A673 (cell line): ENCODE data around the gene ORAI1. TPM values are rescaled to one million over a fixed set of nuclear protein-coding genes. Genes with fewer than 3 reads are reported as not detected.
"Not testable (repeated sequence)": the region's sequence is repeated elsewhere in the genome, so short reads cannot be mapped to it uniquely, and the experiment has no call there.

Experiments used
- BruUV-seq: library from RNA; stranded (reverse); fragments of 400-500 nt; replicated peaks from 2 replicates; lab custom pipeline; 2021; lab: Mats Ljungman, UMichigan
- CTCF ChIA-PET: fragments of 300-600 bp; sonication (Branson Sonifier 250); formaldehyde crosslinking; loops from one replicate; lab custom pipeline; 2022; ENCODE audit warnings: antibody characterized with exemption; lab: Charles Lee
- POLR2A ChIA-PET: fragments of 300-600 bp; sonication (Branson Sonifier 250); formaldehyde crosslinking; loops from one replicate; lab custom pipeline; 2022; ENCODE audit warnings: antibody characterized with exemption; ENCODE audit not compliant: low non-redundant PET; lab: Charles Lee
- DNase-seq: peaks from one replicate; pipeline ENCODE4 v3.0.0-alpha.2; 2015; ENCODE audit warnings: low spot score
- H3K27ac ChIP-seq: fragments of 200-600 bp; sonication (generic); 2 replicates; pipeline ENCODE4 v1.5.1; 2016; ENCODE audit warnings: mixed run types, low read depth, mild to moderate bottlenecking, mixed read lengths, antibody characterized with exemption, low read length; ENCODE audit not compliant: poor library complexity, severe bottlenecking
- H3K27me3 ChIP-seq: fragments of 200-600 bp; sonication (generic); replicated peaks from 2 replicates; pipeline ENCODE4 v1.6.1; 2017; ENCODE audit warnings: mixed run types, low read depth, mild to moderate bottlenecking, mixed read lengths, antibody characterized with exemption, low read length; ENCODE audit not compliant: insufficient read depth, poor library complexity
- H3K36me3 ChIP-seq: fragments of 200-600 bp; sonication (generic); 2 replicates; pipeline ENCODE4 v1.6.1; 2016; ENCODE audit warnings: mixed run types, mild to moderate bottlenecking, mixed read lengths, antibody characterized with exemption, low read length; ENCODE audit not compliant: insufficient read depth, poor library complexity, severe bottlenecking
- H3K4me1 ChIP-seq: fragments of 200-600 bp; sonication (generic); 2 replicates; pipeline ENCODE4 v1.6.1; 2017; ENCODE audit warnings: mixed run types, mild to moderate bottlenecking, mixed read lengths, antibody characterized with exemption, low read length; ENCODE audit not compliant: insufficient read depth, poor library complexity, severe bottlenecking
- H3K4me3 ChIP-seq: fragments of 200-600 bp; sonication (generic); 2 replicates; pipeline ENCODE4 v1.5.1; 2016; ENCODE audit warnings: low read depth, mixed run types, mild to moderate bottlenecking, mixed read lengths, low read length; ENCODE audit not compliant: poor library complexity, severe bottlenecking
- H3K9me3 ChIP-seq: fragments of 200-600 bp; sonication (generic); 2 replicates; pipeline ENCODE4 v1.6.1; 2016; ENCODE audit warnings: mixed run types, low read depth, mild to moderate bottlenecking, mixed read lengths, antibody characterized with exemption, low read length; ENCODE audit not compliant: poor library complexity, severe bottlenecking
- EZH2 ChIP-seq: fragments of 200-600 bp; sonication (generic); IDR thresholded peaks from 2 replicates; pipeline ENCODE4 v1.6.1; 2017; ENCODE audit warnings: borderline replicate concordance, low read depth, mild to moderate bottlenecking, mixed read lengths, antibody characterized with exemption, low read length; ENCODE audit not compliant: poor library complexity, severe bottlenecking
- intact Hi-C: fragments of 100-400 bp; cut with micrococcal nuclease; formaldehyde crosslinking; loops from one replicate; pipeline ENCODE4 v1.10.0; 2022; ENCODE audit not compliant: unreplicated experiment
- total RNA-seq: library from RNA; stranded (reverse); gene quantifications from 2 replicates; pipeline ENCODE4 v1.2.3, GENCODE V29; 2021
- TF ChIP-seq, protein P1 (sequence below): fragments of 300-800, 200-600 bp; sonication (generic); conservative IDR thresholded peaks from 2 replicates; pipeline ENCODE4 v1.5.1; 2017; ENCODE audit warnings: low read depth, mild to moderate bottlenecking, antibody characterized with exemption, low read length, moderate library complexity, mixed read lengths

ORAI1 gene
- total RNA-seq, 1 experiment from 2014 or later = 28.2 TPM

DNA sequence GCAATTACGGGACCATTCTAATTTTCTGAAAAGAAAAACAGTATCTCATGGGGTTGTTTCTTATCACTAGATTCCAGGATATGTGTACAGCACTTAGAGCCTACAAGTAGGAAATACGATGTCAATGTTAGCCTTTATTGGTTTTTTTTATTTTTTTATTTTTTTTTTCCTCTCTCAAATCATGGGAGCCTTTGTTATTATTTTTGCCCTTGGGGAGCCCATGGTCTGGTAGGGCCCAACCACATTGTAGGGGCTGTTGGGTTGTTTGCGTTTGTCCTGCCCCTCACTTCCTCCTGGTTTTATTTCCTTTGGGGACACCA lies 37.2 kb downstream of the ORAI1 start:
- DNase-seq = no peak
- Histone ChIP-seq H3K36me3 (no peaks in the 10 kb centered on the region), H3K4me3 (no peak overlapping the region), H3K9me3 (no peaks in the 10 kb centered on the region), H3K27ac (no peak overlapping the region), H3K27me3 (no peaks in the 10 kb centered on the region), H3K4me1 (peaks cover 8% of the 10 kb centered on the region)
- CTCF ChIA-PET = no interaction called here
- BruUV-seq = no TSS peak
- TF ChIP-seq EZH2 = no peak
- TF ChIP-seq, protein P1, sequence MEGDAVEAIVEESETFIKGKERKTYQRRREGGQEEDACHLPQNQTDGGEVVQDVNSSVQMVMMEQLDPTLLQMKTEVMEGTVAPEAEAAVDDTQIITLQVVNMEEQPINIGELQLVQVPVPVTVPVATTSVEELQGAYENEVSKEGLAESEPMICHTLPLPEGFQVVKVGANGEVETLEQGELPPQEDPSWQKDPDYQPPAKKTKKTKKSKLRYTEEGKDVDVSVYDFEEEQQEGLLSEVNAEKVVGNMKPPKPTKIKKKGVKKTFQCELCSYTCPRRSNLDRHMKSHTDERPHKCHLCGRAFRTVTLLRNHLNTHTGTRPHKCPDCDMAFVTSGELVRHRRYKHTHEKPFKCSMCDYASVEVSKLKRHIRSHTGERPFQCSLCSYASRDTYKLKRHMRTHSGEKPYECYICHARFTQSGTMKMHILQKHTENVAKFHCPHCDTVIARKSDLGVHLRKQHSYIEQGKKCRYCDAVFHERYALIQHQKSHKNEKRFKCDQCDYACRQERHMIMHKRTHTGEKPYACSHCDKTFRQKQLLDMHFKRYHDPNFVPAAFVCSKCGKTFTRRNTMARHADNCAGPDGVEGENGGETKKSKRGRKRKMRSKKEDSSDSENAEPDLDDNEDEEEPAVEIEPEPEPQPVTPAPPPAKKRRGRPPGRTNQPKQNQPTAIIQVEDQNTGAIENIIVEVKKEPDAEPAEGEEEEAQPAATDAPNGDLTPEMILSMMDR = no peak
- intact Hi-C loops = no loop called here
- POLR2A ChIA-PET = no interaction called here

DNA sequence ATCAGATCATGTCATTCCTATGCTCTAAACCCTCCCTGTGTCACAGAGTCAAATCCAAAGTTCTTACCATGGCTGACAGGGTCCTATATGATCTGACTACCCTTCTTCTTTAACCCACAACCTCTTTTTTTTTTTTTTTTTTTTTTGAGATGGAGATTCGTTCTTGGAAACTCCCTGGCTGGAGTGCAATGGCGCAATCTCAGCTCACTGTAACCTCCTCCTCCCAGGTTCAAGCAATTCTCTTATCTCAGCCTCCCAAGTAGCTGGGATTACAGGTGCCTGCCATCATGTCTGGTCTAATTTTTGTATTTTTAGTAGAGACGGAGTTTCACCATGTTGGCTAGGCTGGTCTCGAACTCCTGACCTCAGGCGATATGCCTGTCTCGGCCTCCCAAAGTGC lies 40.5 kb downstream of the ORAI1 start:
- H3K36me3 ChIP-seq, DNase-seq, BruUV-seq, H3K4me1 ChIP-seq, H3K4me3 ChIP-seq, POLR2A ChIA-PET, H3K27me3 ChIP-seq, H3K9me3 ChIP-seq, H3K27ac ChIP-seq: not testable (repeated sequence)
- intact Hi-C loops = loop anchor here (5.0 kb wide), 1 partner anchor 115 kb away; no protein-coding TSS in a partner anchor
- CTCF ChIA-PET = interaction anchor here (0.6 to 2.6 kb wide), 3 partner anchors 90 to 169 kb away, joined by 3 to 52 read pairs (median 7); no protein-coding TSS in a partner anchor

DNA sequence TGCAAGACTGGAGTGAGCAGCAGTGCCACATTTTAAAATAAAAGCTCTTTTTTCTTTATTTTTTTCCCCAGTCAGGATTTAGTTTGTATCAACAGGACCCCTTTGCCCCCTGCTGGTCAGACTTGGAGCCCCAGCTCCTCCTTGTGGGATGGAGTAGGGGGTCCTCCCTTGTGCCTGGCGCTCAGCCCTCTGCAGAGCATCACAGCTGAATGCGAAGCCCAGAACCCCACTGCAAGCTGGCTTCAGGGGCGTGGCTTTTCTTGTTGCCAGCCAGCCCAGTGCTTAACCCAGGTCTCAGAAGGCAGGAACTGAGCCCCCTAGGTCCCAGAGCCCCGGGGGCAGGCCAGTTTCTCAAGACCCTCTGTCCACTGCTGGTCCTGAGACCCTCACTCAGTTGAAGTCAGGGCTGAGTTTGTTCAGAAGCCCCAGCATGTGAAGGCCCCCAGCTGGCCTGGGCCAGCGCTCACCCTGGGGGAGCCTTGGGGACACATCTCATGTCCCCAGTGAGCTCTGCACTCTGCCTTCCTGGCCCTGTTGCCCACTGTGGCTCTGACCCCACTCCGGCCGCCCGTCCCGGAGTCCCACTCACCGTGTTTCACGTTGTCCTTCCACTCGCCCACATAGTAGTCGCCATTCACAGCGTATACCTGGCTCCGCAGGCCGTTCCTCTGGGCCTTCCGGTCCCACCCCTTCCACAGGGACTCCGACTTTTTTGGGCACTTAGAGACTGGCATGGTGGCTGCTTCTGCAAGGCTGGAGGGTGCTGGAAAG lies 42.6 kb downstream of the ORAI1 start:
- no TSS peak for BruUV-seq
- H3K9me3 ChIP-seq = no peaks in the 10 kb centered on the region
- H3K36me3 ChIP-seq = no peaks in the 10 kb centered on the region
- H3K4me3 ChIP-seq = no peak overlapping the region
- intact Hi-C loops = loop anchor here (5.0 kb wide), 1 partner anchor 117 kb away; no protein-coding TSS in a partner anchor
- ChIA-PET CTCF (interaction anchor here (0.5 to 2.6 kb wide), 5 partner anchors 23 to 143 kb away, joined by 3 to 52 read pairs (median 4); no protein-coding TSS in a partner anchor), POLR2A (interaction anchor here (0.7 kb wide), 1 partner anchor 311 kb away, joined by 4 read pairs; no protein-coding TSS in a partner anchor)
- H3K27ac ChIP-seq = no peak overlapping the region
- TF ChIP-seq EZH2 = no peak
- TF ChIP-seq, protein P1 = peak; percentile 64
- H3K4me1 ChIP-seq = no peaks in the 10 kb centered on the region
- H3K27me3 ChIP-seq = no peaks in the 10 kb centered on the region
- peak; percentile 71 for DNase-seq
